PC-3 (cell line): Measurements from ENCODE around the gene EPHA3. TPM values are rescaled to one million over a fixed set of nuclear protein-coding genes. Genes with fewer than 3 reads are reported as not detected.

Source experiments
- ATAC-seq: fragments of 200-7000 bp; cut with Tn5 transposase; 2 replicates; pipeline ENCODE4 v1.9.1; 2020; ENCODE audit warnings: mild to moderate bottlenecking, moderate library complexity
- BruUV-seq: library from RNA; stranded (reverse); fragments of 400-500 nt; replicated peaks from 2 replicates; lab custom pipeline; 2021; lab: Mats Ljungman, UMichigan
- CTCF ChIA-PET: fragments of 300-600 bp; sonication (Branson Sonifier 250); formaldehyde crosslinking; loops from one replicate; lab custom pipeline; 2022; ENCODE audit warnings: antibody characterized with exemption; lab: Charles Lee
- POLR2A ChIA-PET: fragments of 300-600 bp; sonication (Branson Sonifier 250); formaldehyde crosslinking; loops from one replicate; lab custom pipeline; 2022; ENCODE audit warnings: antibody characterized with exemption; ENCODE audit not compliant: unreplicated experiment; lab: Charles Lee
- DNase-seq: peaks from one replicate; pipeline ENCODE4 v3.0.0-alpha.2; 2015
- H2AFZ ChIP-seq: fragments of 300-600 bp; sonication (generic); 2 replicates; pipeline ENCODE4 v1.6.0; 2016; ENCODE audit warnings: antibody characterized with exemption, low read length
- H3F3A ChIP-seq: fragments of 300-600 bp; sonication (generic); one replicate; pipeline ENCODE4 v1.6.0; 2017; ENCODE audit warnings: antibody characterized with exemption, low read length, control low read depth, mild to moderate bottlenecking; ENCODE audit not compliant: unreplicated experiment
- H3K27ac ChIP-seq: fragments of 300-600 bp; sonication (generic); 2 replicates; pipeline ENCODE4 v1.5.1; 2016; ENCODE audit warnings: mild to moderate bottlenecking, low read length
- H3K27me3 ChIP-seq: fragments of 300-600 bp; sonication (generic); 2 replicates; pipeline ENCODE4 v1.6.1; 2016; ENCODE audit warnings: low read length, mixed read lengths
- H3K36me3 ChIP-seq: fragments of 300-600 bp; sonication (generic); 2 replicates; pipeline ENCODE4 v1.6.1; 2016; ENCODE audit warnings: low read depth, mixed run types, low read length, mixed read lengths
- H3K4me1 ChIP-seq: fragments of 300-600 bp; sonication (generic); 2 replicates; pipeline ENCODE4 v1.5.1; 2016; ENCODE audit warnings: low read length; ENCODE audit not compliant: insufficient read depth
- H3K4me2 ChIP-seq: fragments of 300-600 bp; sonication (generic); 2 replicates; pipeline ENCODE4 v1.6.0; 2016; ENCODE audit warnings: low read length
- H3K4me3 ChIP-seq: fragments of 300-600 bp; sonication (generic); 2 replicates; pipeline ENCODE4 v1.5.1; 2016; ENCODE audit warnings: mild to moderate bottlenecking, low read length, mixed read lengths
- H3K79me2 ChIP-seq: fragments of 300-600 bp; sonication (generic); 2 replicates; pipeline ENCODE4 v1.6.1; 2017; ENCODE audit warnings: low read length, mixed read lengths
- H3K9ac ChIP-seq: fragments of 300-600 bp; sonication (generic); 2 replicates; pipeline ENCODE4 v1.6.0; 2016; ENCODE audit warnings: mild to moderate bottlenecking, low read length
- H3K9me2 ChIP-seq: fragments of 300-600 bp; sonication (generic); replicated peaks from 2 replicates; pipeline ENCODE4 v1.6.1; 2016; ENCODE audit warnings: mixed run types, low read length, mixed read lengths
- H3K9me3 ChIP-seq: fragments of 300-600 bp; sonication (generic); 2 replicates; pipeline ENCODE4 v1.6.1; 2016; ENCODE audit warnings: low read length, mixed read lengths
- H4K20me1 ChIP-seq: fragments of 300-600 bp; sonication (generic); 2 replicates; pipeline ENCODE4 v1.6.1; 2016; ENCODE audit warnings: low read length, mixed read lengths
- CTCF ChIP-seq: fragments of 300-600 bp; sonication (generic); conservative IDR thresholded peaks from 2 replicates; pipeline ENCODE4 v1.5.1; 2017; ENCODE audit warnings: antibody characterized with exemption, low read depth, mild to moderate bottlenecking, low read length
- EZH2 ChIP-seq: fragments of 300-600 bp; sonication (generic); IDR thresholded peaks from one replicate; pipeline ENCODE4 v1.6.1; 2017; ENCODE audit warnings: antibody characterized with exemption, mild to moderate bottlenecking, low read length; ENCODE audit not compliant: unreplicated experiment
- EZH2phosphoT487 ChIP-seq: fragments of 300-600 bp; sonication (generic); IDR thresholded peaks from 2 replicates; pipeline ENCODE4 v1.6.1; 2018; ENCODE audit warnings: mild to moderate bottlenecking, antibody characterized with exemption, low read length, borderline replicate concordance
- intact Hi-C: fragments of 100-400 bp; cut with micrococcal nuclease; formaldehyde crosslinking; loops from 2 replicates; pipeline ENCODE4 v1.9.0; 2023
- total RNA-seq: library from RNA; depleted of rRNA; stranded (reverse); fragments of >200 nt; gene quantifications from 2 replicates; pipeline ENCODE4 v1.2.3, GENCODE V29; 2014

EPHA3 gene
- total RNA-seq, 1 experiment from 2014 or later: 0.33 TPM

- Histone ChIP-seq H3K9me2 (no peaks in the 10 kb centered on the region), H3K36me3 (no peaks in the 10 kb centered on the region), H3K4me2 (no peak overlapping the region), H2AFZ (no peak overlapping the region), H3K9ac (no peak overlapping the region), H3K9me3 (no peaks in the 10 kb centered on the region), H3K79me2 (no peaks in the 10 kb centered on the region), H3K27ac (no peak overlapping the region), H3K27me3 (peaks cover 95% of the 10 kb centered on the region), H3K4me1 (no peaks in the 10 kb centered on the region), H4K20me1 (no peaks in the 10 kb centered on the region), H3K4me3 (no peak overlapping the region), H3F3A (no peaks in the 10 kb centered on the region)
- no TSS peak for BruUV-seq
- POLR2A ChIA-PET: no interaction called here
- DNase-seq (no peak), ATAC-seq (no peak)
- no peak for TF ChIP-seq EZH2phosphoT487
- TF ChIP-seq CTCF: peak; percentile 24; the same call in 1 of the 2 replicates
- no peak for TF ChIP-seq EZH2
- CTCF ChIA-PET: no interaction called here
- intact Hi-C loops: no loop called here
Observed at GRCh38 chr3:89527736-89528305, 420.4 kb downstream of the EPHA3 start.
